ENCODE results near the gene AIFM3.

The AIFM3 gene

GRCh38 chr22:21010426-21011113 lies 43.5 kb downstream of the AIFM3 start:
- DNase-seq = no peak

GRCh38 chr22:21012446-21013407 lies 45.7 kb downstream of the AIFM3 start:
- peak; percentile 46 for DNase-seq

DNA sequence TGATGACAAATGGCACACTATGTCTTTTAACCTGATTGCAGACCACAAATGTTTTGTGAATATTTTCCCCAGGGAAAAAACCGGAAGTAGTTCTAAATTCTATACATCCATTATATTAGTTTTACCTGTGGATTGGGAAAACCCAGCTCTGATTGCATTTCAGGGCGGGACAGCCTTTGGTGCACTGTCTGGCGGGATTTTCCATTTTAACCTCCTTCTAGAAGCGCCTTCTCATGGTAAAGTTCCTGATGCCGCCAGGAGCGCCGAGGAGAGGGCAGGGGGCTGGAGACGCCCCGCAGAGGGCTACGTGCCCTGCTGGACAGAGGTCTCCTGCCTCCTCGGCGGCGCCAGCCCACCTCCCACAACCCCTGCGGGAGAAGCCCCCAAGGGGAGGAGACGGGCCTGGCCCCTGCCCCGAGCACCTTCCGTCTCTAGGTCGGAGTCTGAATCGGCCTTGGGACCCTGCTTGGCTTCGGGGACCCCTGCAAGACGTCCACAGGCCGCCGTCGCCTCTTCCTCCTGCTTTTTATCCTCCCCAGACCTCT lies 46.7 kb downstream of the AIFM3 start:
- no peak for DNase-seq

DNA sequence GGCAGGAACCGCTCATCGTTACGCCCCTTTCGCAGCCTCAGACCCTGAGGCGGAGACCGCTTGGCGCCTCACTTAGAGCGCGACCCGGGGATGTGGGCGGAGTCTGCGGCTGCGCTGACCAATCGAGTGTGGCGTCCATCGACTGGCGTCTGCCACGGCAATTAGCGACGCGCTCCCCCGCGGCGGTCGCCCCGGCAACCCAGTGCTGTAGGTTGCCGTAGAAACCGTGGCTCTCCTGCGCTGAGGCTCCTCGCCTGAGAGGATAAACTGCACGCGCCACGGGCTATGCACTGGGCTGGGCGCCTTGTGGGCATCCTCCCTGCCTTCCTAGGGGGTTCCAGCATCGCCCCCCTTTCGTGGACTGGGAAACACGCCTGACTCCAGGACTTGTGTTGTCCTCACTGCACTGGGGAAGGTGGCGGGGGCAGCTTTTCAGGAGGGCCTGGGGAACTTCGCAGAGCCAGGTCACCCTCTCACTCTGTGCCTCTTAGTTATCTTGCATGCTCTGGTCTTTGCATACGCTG lies 47.2 kb downstream of the AIFM3 start:
- DNase-seq = peak; percentile 86

DNA sequence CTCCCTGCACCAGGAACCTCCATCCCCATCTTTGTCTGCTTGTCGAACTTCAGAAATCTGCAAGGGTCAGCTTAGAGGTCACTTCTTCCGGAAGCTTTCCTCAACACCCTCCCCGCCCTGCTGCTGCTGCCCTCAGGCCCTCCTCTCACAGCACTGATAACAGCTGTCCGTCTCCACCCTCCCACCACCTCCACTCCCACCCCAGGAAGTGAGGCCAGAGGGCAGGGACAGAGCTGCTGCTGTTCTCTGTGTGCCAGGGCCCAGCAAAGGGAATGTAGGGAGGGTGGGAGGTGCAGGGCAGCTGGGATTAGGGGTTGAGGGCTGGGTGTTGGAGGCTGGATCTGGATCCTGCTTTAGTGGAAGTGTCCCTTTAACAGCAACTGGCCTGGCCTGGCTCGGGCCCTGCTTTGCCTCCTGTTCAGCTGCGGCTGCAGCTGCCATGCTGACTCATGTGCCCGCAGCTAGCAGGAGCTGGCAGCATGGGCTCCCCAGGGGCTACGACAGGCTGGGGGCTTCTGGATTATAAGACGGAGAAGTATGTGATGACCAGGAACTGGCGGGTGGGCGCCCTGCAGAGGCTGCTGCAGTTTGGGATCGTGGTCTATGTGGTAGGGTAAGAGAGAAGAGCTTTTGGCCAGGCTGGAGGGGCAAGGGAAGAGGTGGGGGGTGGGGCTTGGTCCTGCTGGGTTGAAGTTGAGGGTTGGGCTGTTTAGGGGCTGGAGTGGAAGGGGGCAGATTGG lies 47.8 kb downstream of the AIFM3 start, which contains the start of gene P2RX6:
Gene P2RX6 (plus strand): TSS at position 440 of the 740 bp plus-strand sequence. CDS start 10 bp downstream, at position 450.
- peak; percentile 65 for DNase-seq

GRCh38 chr22:21015466-21016006 lies 48.5 kb downstream of the AIFM3 start:
- no peak for DNase-seq

- DNase-seq = no peak
Measured at GRCh38 chr22:21016644-21017420, 49.8 kb downstream of the AIFM3 start.

- DNase-seq = no peak
Measured at GRCh38 chr22:21018314-21018713, 51.3 kb downstream of the AIFM3 start.

DNA sequence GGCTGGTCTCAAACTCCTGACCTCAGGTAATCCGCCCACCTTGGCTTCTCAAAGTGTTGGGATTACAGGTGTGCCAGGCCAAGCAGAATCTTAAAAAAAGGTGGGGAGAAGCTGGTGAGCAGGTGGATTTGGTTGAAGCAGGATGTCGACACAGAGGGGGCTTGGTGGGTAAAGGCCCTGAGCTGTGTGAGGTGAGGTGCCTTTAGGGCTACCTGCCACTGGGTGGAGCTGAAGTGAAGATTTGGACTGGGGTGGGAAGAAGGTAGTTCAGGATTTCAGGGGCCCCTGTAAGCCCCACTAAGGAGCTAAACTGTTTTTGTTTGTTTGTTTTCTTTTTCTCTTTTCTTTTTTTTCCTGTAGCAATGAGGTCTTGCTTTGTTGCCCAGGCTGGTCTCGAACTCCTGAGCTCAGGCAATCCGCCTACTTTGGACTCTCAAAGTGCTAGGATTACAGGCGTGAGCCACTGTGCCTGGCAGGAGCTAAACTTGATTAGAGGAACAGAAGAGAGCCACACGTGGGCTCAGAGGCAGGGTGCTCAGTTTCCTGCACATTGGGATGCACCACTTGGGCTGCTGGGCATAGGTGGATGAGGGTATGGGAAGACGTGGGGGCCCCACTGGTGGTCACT lies 53.9 kb downstream of the AIFM3 start:
- DNase-seq = no peak

GRCh38 chr22:21022507-21022906 lies 55.5 kb downstream of the AIFM3 start:
- DNase-seq = no peak

DNA sequence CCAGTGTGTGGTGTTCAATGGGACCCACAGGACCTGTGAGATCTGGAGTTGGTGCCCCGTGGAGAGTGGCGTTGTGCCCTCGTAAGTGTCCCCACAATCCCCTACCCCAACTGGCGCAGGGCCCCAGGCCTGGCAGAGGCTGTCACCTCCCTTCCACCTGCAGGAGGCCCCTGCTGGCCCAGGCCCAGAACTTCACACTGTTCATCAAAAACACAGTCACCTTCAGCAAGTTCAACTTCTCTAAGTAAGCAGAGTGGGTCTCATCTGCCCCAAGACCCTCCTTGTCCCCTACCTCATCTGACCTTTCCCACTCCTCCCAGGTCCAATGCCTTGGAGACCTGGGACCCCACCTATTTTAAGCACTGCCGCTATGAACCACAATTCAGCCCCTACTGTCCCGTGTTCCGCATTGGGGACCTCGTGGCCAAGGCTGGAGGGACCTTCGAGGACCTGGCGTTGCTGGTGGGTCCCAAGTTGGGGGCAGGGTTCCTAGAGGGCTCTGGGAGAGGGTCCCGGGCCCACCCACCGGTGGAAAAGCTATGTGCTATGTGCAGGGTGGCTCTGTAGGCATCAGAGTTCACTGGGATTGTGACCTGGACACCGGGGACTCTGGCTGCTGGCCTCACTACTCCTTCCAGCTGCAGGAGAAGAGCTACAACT lies 56.0 kb downstream of the AIFM3 start:
- no peak for DNase-seq

GRCh38 chr22:21025266-21025665 lies 58.2 kb downstream of the AIFM3 start:
- no peak for DNase-seq

DNA sequence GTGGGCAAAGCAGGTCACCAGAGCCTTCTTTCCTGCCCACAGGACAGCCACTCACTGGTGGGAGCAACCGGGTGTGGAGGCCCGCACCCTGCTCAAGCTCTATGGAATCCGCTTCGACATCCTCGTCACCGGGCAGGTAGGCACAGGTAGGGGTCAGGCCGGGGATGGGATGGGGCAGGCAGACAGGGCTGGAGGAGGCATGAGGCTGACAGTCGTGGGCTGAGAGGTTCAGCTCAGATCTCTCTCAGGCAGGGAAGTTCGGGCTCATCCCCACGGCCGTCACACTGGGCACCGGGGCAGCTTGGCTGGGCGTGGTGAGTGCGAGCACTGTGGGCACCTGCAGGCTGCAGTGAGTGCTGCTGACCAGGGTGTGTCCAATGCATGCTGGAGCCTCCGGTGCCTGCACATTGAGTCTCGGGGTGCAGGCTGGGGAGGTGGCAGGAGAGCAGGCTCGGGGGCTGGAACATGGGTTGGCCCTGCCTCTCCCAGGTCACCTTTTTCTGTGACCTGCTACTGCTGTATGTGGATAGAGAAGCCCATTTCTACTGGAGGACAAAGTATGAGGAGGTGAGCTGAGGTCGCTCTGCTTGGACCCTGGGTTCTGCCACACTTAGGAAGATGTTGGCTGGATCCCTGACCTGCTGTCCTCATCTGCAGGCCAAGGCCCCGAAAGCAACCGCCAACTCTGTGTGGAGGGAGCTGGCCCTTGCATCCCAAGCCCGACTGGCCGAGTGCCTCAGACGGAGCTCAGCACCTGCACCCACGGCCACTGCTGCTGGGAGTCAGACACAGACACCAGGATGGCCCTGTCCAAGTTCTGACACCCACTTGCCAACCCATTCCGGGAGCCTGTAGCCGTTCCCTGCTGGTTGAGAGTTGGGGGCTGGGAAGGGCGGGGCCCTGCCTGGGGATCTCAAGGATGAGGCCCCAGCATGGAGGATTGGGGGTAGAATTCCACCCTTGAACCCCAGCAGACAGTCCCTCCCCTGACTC lies 59.0 kb downstream of the AIFM3 start:
- no peak for DNase-seq

GRCh38 chr22:21026783-21027692 lies 60.0 kb downstream of the AIFM3 start:
- DNase-seq = peak; percentile 44

- DNase-seq = no peak
Measured at GRCh38 chr22:21028277-21029251, 61.5 kb downstream of the AIFM3 start.

GRCh38 chr22:21029486-21030025 lies 62.5 kb downstream of the AIFM3 start:
- no peak for DNase-seq

Measured in DMS 273 treated with DMSO at 0.1 percent for 48 hours (cell line).